PC-9 (cell line): ENCODE data around the gene LAP3.

Source experiments
- CTCF ChIP-seq: fragments of 200-600 bp; sonication (generic); conservative IDR thresholded peaks from 2 replicates; pipeline ENCODE4 v1.6.1; 2017; ENCODE audit warnings: mixed run types, antibody characterized with exemption, mild to moderate bottlenecking, moderate library complexity
- EZH2 ChIP-seq: fragments of 200-600 bp; sonication (generic); IDR thresholded peaks from 2 replicates; pipeline ENCODE4 v1.8.0; 2017; ENCODE audit warnings: antibody characterized with exemption, low read depth

- TF ChIP-seq CTCF = no peak
- TF ChIP-seq EZH2 = no peak
These were observed 10.3 kb downstream of the LAP3 start for GRCh38 chr4:17587094-17587822.
